Gastrocnemius medialis (tissue), 4 donors: ENCODE results near the gene POU3F1.

ENCODE experiments used
- POLR2A ChIP-seq, 2 donors: fragments of 450-650 bp; IDR thresholded peaks; one replicate each; pipeline ENCODE4 v1.6.1; 2017; ENCODE audit warnings: antibody characterized with exemption in 2 of 2, mild to moderate bottlenecking in 2 of 2, moderate library complexity in 2 of 2
- TF ChIP-seq, protein P1 (sequence below), 5 experiments: fragments of 450-650 bp in 3 of 5; fragments of 200-600 bp in 2 of 5; sonication (generic) in 2 of 5; IDR thresholded peaks in 4 of 5; conservative IDR thresholded peaks in 1 of 5; 1 replicate in 4 of 5; 2 replicates in 1 of 5; pipeline ENCODE4 v1.5.1; 2016 to 2019; ENCODE audit warnings: antibody characterized with exemption in 5 of 5, mild to moderate bottlenecking in 3 of 5, moderate library complexity in 3 of 5

DNA sequence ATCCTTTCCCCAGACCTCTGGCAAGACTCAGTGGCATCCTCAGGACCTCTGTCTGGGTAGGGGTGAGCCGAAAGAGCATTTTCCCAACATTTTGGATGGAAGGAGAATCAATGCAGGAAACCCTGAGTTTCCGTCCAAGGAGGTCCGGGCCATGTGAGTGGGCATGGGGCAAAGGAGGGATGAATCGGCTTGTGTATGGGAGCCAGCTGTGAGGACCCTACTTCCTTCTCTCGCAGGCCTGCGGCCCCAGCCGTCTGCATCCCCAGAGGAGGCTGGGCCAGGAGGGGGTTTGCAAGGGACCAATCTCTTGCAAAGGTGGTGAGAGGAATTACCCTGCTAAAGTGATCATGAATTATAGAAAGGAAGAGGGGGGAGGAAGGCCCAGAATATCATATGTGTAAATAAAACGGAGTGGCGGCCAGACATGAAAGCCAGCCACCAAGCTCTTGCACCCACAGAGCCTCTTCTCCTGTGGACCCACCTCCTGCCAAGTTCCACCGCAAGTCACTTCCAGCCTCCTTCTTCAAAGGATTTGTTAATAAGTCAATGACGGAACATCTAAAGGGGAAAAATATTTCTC is 48.2 kb upstream of the POU3F1 start:
- TF ChIP-seq, protein P1, sequence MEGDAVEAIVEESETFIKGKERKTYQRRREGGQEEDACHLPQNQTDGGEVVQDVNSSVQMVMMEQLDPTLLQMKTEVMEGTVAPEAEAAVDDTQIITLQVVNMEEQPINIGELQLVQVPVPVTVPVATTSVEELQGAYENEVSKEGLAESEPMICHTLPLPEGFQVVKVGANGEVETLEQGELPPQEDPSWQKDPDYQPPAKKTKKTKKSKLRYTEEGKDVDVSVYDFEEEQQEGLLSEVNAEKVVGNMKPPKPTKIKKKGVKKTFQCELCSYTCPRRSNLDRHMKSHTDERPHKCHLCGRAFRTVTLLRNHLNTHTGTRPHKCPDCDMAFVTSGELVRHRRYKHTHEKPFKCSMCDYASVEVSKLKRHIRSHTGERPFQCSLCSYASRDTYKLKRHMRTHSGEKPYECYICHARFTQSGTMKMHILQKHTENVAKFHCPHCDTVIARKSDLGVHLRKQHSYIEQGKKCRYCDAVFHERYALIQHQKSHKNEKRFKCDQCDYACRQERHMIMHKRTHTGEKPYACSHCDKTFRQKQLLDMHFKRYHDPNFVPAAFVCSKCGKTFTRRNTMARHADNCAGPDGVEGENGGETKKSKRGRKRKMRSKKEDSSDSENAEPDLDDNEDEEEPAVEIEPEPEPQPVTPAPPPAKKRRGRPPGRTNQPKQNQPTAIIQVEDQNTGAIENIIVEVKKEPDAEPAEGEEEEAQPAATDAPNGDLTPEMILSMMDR (IDR thresholded peaks at IDR 0.05 in 4 of 5, conservative IDR thresholded peaks at IDR 0.05 in 1 of 5) = no peak
- TF ChIP-seq POLR2A (IDR thresholded peaks at IDR 0.05) = no peak
